Mucosa of descending colon (tissue), 3 donors: Measurements from ENCODE around the gene ALDH9A1. TPM values are rescaled to one million over a fixed set of nuclear protein-coding genes. Genes with fewer than 3 reads are reported as not detected.

Experiments
- ATAC-seq: fragments of 200-7000 bp; cut with Tn5 transposase; one replicate; pipeline ENCODE4 v1.9.1; 2020; ENCODE audit warnings: mild to moderate bottlenecking, moderate library complexity
- DNase-seq, 3 donors: peaks; one replicate each; pipeline ENCODE4 v3.0.0-alpha.2; 2020
- H3K36me3 ChIP-seq: fragments of 200-600 bp; one replicate; pipeline ENCODE4 v1.8.0; 2021; ENCODE audit warnings: low read depth, mild to moderate bottlenecking
- H3K4me1 ChIP-seq: fragments of 200-600 bp; one replicate; pipeline ENCODE4 v1.8.0; 2021; ENCODE audit warnings: low read depth, mild to moderate bottlenecking
- H3K4me3 ChIP-seq: fragments of 200-600 bp; one replicate; pipeline ENCODE4 v1.8.0; 2021; ENCODE audit warnings: mild to moderate bottlenecking
- H3K9me3 ChIP-seq: fragments of 200-600 bp; one replicate; pipeline ENCODE4 v1.8.0; 2021; ENCODE audit warnings: mild to moderate bottlenecking
- CTCF ChIP-seq: fragments of 200-600 bp; IDR thresholded peaks from one replicate; pipeline ENCODE4 v1.8.0; 2022; ENCODE audit warnings: antibody characterized with exemption, mild to moderate bottlenecking
- intact Hi-C, 2 donors: fragments of 100-400 bp; cut with DNase I in 1 of 2; cut with micrococcal nuclease in 1 of 2; formaldehyde crosslinking; loops; one replicate each; pipeline versions ENCODE4 v1.11.0 to v1.11.1; 2022; cut with DNase I, micrococcal nuclease
- total RNA-seq, 3 donors: library from RNA; stranded (reverse); fragmentation: NEBNext Ultra II Directional in 2 of 3; extraction: Animal tissue kit (Norgen Biotek cat#: 25700) in 2 of 3; gene quantifications; one replicate each; pipeline versions ENCODE4 v1.2.1 to v1.2.4, GENCODE V29; 2021 to 2023
- donor health status: DM: no; HTN: no; CAD: no; lungs with moderate emphysema.
- donor health status: DM: no; HTN: no; CAD: no.
- donor health status: DM: no; HTN: yes; CAD: no.

The ALDH9A1 gene
- total RNA-seq, 3 donors from 2014 or later: 32.6 to 53.1 (median 49.8) TPM

- Histone ChIP-seq H3K4me3 (no peak overlapping the region), H3K9me3 (no peaks in the 10 kb centered on the region), H3K36me3 (no peaks in the 10 kb centered on the region), H3K4me1 (no peaks in the 10 kb centered on the region)
- intact Hi-C loops: no loop called here
- ATAC-seq (no peak), DNase-seq (no peak)
- TF ChIP-seq CTCF: no peak
Observed at GRCh38 chr1:165678509-165678908, 19.9 kb downstream of the ALDH9A1 start.

- Histone ChIP-seq H3K4me1 (no peaks in the 10 kb centered on the region), H3K9me3 (no peaks in the 10 kb centered on the region), H3K4me3 (no peak overlapping the region), H3K36me3 (no peaks in the 10 kb centered on the region)
- intact Hi-C loops: no loop called here
- no peak for TF ChIP-seq CTCF
- ATAC-seq (no peak), DNase-seq (no peak)
Observed at GRCh38 chr1:165675794-165676193, 22.6 kb downstream of the ALDH9A1 start.

DNA sequence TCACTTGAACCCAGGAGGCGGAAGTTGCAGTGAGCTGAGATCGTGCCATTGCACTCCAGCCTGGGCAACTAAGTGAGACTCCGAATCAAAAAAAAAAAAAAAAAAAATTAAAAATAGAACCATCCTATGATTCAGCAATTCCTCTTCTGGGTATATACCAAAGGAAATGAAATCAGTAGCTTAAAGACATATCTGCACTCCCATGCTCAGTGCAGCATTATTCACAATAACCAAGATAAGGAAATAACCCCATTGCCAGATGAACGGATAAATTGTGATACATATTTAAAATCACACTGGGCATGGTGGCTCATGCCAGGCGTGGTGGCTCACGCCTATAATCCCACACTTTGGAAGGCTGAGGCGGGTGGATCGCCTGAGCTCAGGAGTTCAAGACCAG lies 23.8 kb downstream of the ALDH9A1 start:
- intact Hi-C loops: no loop called here
- ATAC-seq: no peak
- DNase-seq: no peak
- Histone ChIP-seq H3K4me1 (no peaks in the 10 kb centered on the region), H3K36me3 (no peaks in the 10 kb centered on the region), H3K4me3 (no peak overlapping the region), H3K9me3 (no peaks in the 10 kb centered on the region)
- no peak for TF ChIP-seq CTCF

GRCh38 chr1:165671526-165671925 lies 26.8 kb downstream of the ALDH9A1 start:
- no peaks in the 10 kb centered on the region for H3K4me1 ChIP-seq
- no peak overlapping the region for H3K4me3 ChIP-seq
- DNase-seq: no peak
- H3K36me3 ChIP-seq: no peaks in the 10 kb centered on the region
- no peaks in the 10 kb centered on the region for H3K9me3 ChIP-seq
- no peak for TF ChIP-seq CTCF
- intact Hi-C loops: no loop called here
- ATAC-seq: no peak

GRCh38 chr1:165668184-165668583 lies 30.2 kb downstream of the ALDH9A1 start:
- H3K36me3 ChIP-seq: peaks cover 4% of the 10 kb centered on the region
- intact Hi-C loops: no loop called here
- no peak for ATAC-seq
- no peak for DNase-seq
- no peaks in the 10 kb centered on the region for H3K9me3 ChIP-seq
- no peak overlapping the region for H3K4me3 ChIP-seq
- TF ChIP-seq CTCF: no peak
- no peaks in the 10 kb centered on the region for H3K4me1 ChIP-seq

GRCh38 chr1:165666152-165666825 lies 32.1 kb downstream of the ALDH9A1 start:
- DNase-seq (no peak), ATAC-seq (no peak)
- Histone ChIP-seq H3K4me1 (no peaks in the 10 kb centered on the region), H3K4me3 (no peak overlapping the region), H3K9me3 (no peaks in the 10 kb centered on the region), H3K36me3 (peaks cover 4% of the 10 kb centered on the region)
- TF ChIP-seq CTCF: no peak
- intact Hi-C loops: no loop called here
